ENCODE measurements around the gene DLG2. TPM values are rescaled to one million over a fixed set of nuclear protein-coding genes. Genes with fewer than 3 reads are reported as not detected.

Gene DLG2
- total RNA-seq, 1 donor from 2014 or later: 1.8 TPM

GRCh38 chr11:83648610-83649527, 1978.3 kb downstream of the DLG2 start:
- no peaks in the 10 kb centered on the region for H3K9me3 ChIP-seq (ENCODE audit: insufficient read depth, low read depth, low read length)
- no peak for DNase-seq (ENCODE audit: low read depth)
- H3K4me2 ChIP-seq (ENCODE audit: low read length): no peak overlapping the region
- H3K4me3 ChIP-seq (ENCODE audit: insufficient read depth, low read depth, low read length): no peak overlapping the region
- H3K79me2 ChIP-seq (ENCODE audit: insufficient read depth, low read length): no peaks in the 10 kb centered on the region
- H3K9ac ChIP-seq (ENCODE audit: low read length): no peak overlapping the region
- H3K36me3 Mint-ChIP-seq (ENCODE audit: low read depth, unreplicated experiment): no peaks in the 10 kb centered on the region
- no peak overlapping the region for H3K4me3 Mint-ChIP-seq (ENCODE audit: unreplicated experiment)
- H3K27me3 Mint-ChIP-seq (ENCODE audit: low read depth, unreplicated experiment): peaks cover 7% of the 10 kb centered on the region
- H3K27me3 ChIP-seq (ENCODE audit: insufficient read depth, low read length): no peaks in the 10 kb centered on the region
- no peak overlapping the region for H3K27ac ChIP-seq (ENCODE audit: low read depth, low read length)
- no peaks in the 10 kb centered on the region for H4K20me1 ChIP-seq (ENCODE audit: insufficient read depth, low read length)
- no peak for FAIRE-seq
- no peak overlapping the region for H3K27ac Mint-ChIP-seq (ENCODE audit: unreplicated experiment)
- H2AFZ ChIP-seq (ENCODE audit: low read depth, low read length): no peak overlapping the region
- H3K9me3 Mint-ChIP-seq (ENCODE audit: unreplicated experiment): peaks cover 2% of the 10 kb centered on the region
- no peaks in the 10 kb centered on the region for H3K36me3 ChIP-seq (ENCODE audit: insufficient read depth, low read length)
- TF ChIP-seq CTCF (IDR thresholded peaks at IDR 0.05; ENCODE audit: insufficient read depth, low read depth, low read length) (no peak), EZH2 (IDR thresholded peaks at IDR 0.05; ENCODE audit: insufficient read depth, low read length) (no peak)
- H3K4me1 Mint-ChIP-seq (ENCODE audit: low read depth, unreplicated experiment): peaks cover 9% of the 10 kb centered on the region
- no peaks in the 10 kb centered on the region for H3K4me1 ChIP-seq (ENCODE audit: insufficient read depth, low read length)

GRCh38 chr11:83645561-83645960, 1981.6 kb downstream of the DLG2 start:
- H3K27ac Mint-ChIP-seq (ENCODE audit: unreplicated experiment): no peak overlapping the region
- Histone ChIP-seq H3K36me3 (ENCODE audit: insufficient read depth, low read length) (no peaks in the 10 kb centered on the region), H3K9ac (ENCODE audit: low read length) (no peak overlapping the region), H3K27me3 (ENCODE audit: insufficient read depth, low read length) (no peaks in the 10 kb centered on the region), H3K27ac (ENCODE audit: low read depth, low read length) (no peak overlapping the region), H3K9me3 (ENCODE audit: insufficient read depth, low read depth, low read length) (no peaks in the 10 kb centered on the region), H3K4me2 (ENCODE audit: low read length) (no peak overlapping the region), H3K79me2 (ENCODE audit: insufficient read depth, low read length) (no peaks in the 10 kb centered on the region), H3K4me3 (ENCODE audit: insufficient read depth, low read depth, low read length) (no peak overlapping the region), H4K20me1 (ENCODE audit: insufficient read depth, low read length) (no peaks in the 10 kb centered on the region), H2AFZ (ENCODE audit: low read depth, low read length) (no peak overlapping the region), H3K4me1 (ENCODE audit: insufficient read depth, low read length) (no peaks in the 10 kb centered on the region)
- no peak overlapping the region for H3K4me3 Mint-ChIP-seq (ENCODE audit: unreplicated experiment)
- H3K36me3 Mint-ChIP-seq (ENCODE audit: low read depth, unreplicated experiment): no peaks in the 10 kb centered on the region
- H3K4me1 Mint-ChIP-seq (ENCODE audit: low read depth, unreplicated experiment): peaks cover 9% of the 10 kb centered on the region
- no peak for TF ChIP-seq EZH2 (IDR thresholded peaks at IDR 0.05; ENCODE audit: insufficient read depth, low read length)
- TF ChIP-seq CTCF (IDR thresholded peaks at IDR 0.05; ENCODE audit: insufficient read depth, low read depth, low read length): no peak
- H3K27me3 Mint-ChIP-seq (ENCODE audit: low read depth, unreplicated experiment): peaks cover 5% of the 10 kb centered on the region
- no peaks in the 10 kb centered on the region for H3K9me3 Mint-ChIP-seq (ENCODE audit: unreplicated experiment)
- FAIRE-seq (no peak), DNase-seq (ENCODE audit: low read depth) (no peak)

GRCh38 chr11:83643115-83643514, 1984.0 kb downstream of the DLG2 start:
- Histone ChIP-seq H3K36me3 (ENCODE audit: insufficient read depth, low read length) (no peaks in the 10 kb centered on the region), H2AFZ (ENCODE audit: low read depth, low read length) (no peak overlapping the region), H3K4me3 (ENCODE audit: insufficient read depth, low read depth, low read length) (no peak overlapping the region), H3K4me2 (ENCODE audit: low read length) (no peak overlapping the region), H3K27ac (ENCODE audit: low read depth, low read length) (no peak overlapping the region), H3K27me3 (ENCODE audit: insufficient read depth, low read length) (no peaks in the 10 kb centered on the region), H4K20me1 (ENCODE audit: insufficient read depth, low read length) (no peaks in the 10 kb centered on the region), H3K9me3 (ENCODE audit: insufficient read depth, low read depth, low read length) (no peaks in the 10 kb centered on the region), H3K9ac (ENCODE audit: low read length) (no peak overlapping the region), H3K4me1 (ENCODE audit: insufficient read depth, low read length) (no peaks in the 10 kb centered on the region), H3K79me2 (ENCODE audit: insufficient read depth, low read length) (no peaks in the 10 kb centered on the region)
- Mint-ChIP-seq H3K36me3 (ENCODE audit: low read depth, unreplicated experiment) (no peaks in the 10 kb centered on the region), H3K4me3 (ENCODE audit: unreplicated experiment) (no peak overlapping the region), H3K27me3 (ENCODE audit: low read depth, unreplicated experiment) (peaks cover 5% of the 10 kb centered on the region), H3K9me3 (ENCODE audit: unreplicated experiment) (no peaks in the 10 kb centered on the region), H3K27ac (ENCODE audit: unreplicated experiment) (no peak overlapping the region), H3K4me1 (ENCODE audit: low read depth, unreplicated experiment) (no peaks in the 10 kb centered on the region)
- FAIRE-seq (no peak), DNase-seq (ENCODE audit: low read depth) (no peak)
- no peak for TF ChIP-seq EZH2 (IDR thresholded peaks at IDR 0.05; ENCODE audit: insufficient read depth, low read length)
- TF ChIP-seq CTCF (IDR thresholded peaks at IDR 0.05; ENCODE audit: insufficient read depth, low read depth, low read length): no peak
